Gastrocnemius medialis (tissue), 4 donors: ENCODE measurements around the gene SFXN5. TPM values are rescaled to one million over a fixed set of nuclear protein-coding genes. Genes with fewer than 3 reads are reported as not detected.

ENCODE experiments used
- ATAC-seq, 2 donors: fragments of 150-250 bp; one replicate each; pipeline ENCODE4 v1.9.1; 2016
- DNase-seq, 2 donors: peaks; one replicate each; pipeline ENCODE4 v3.0.0-alpha.2; 2019
- H3K27ac ChIP-seq, 4 donors: fragments of 200-600 bp; sonication (generic); 1 replicate in 1 of 4; 2 replicates in 3 of 4; pipeline ENCODE4 v1.5.1; 2016 to 2018; ENCODE audit warnings: mild to moderate bottlenecking in 2 of 4, moderate library complexity in 1 of 4
- H3K27me3 ChIP-seq, 3 donors: fragments of 200-600 bp; sonication (generic) in 2 of 3; 1 replicate in 1 of 3; 2 replicates in 2 of 3; pipeline versions ENCODE4 v1.5.1 to v1.6.0; 2016 to 2019; ENCODE audit warnings: mild to moderate bottlenecking in 1 of 3, moderate library complexity in 1 of 3
- H3K36me3 ChIP-seq, 2 donors: fragments of 200-600 bp; sonication (generic) in 1 of 2; one replicate each; pipeline ENCODE4 v1.5.1; 2017 to 2018
- H3K4me1 ChIP-seq, 2 donors: fragments of 200-600 bp; sonication (generic) in 1 of 2; one replicate each; pipeline ENCODE4 v1.5.1; 2016 to 2017; ENCODE audit warnings: mild to moderate bottlenecking in 2 of 2
- H3K4me3 ChIP-seq, 4 donors: fragments of 200-600 bp; sonication (generic) in 3 of 4; 1 replicate in 1 of 4; 2 replicates in 3 of 4; pipeline ENCODE4 v1.5.1; 2016 to 2019; ENCODE audit warnings: mild to moderate bottlenecking in 2 of 4
- H3K9me3 ChIP-seq, 3 donors: fragments of 200-600 bp; sonication (generic) in 2 of 3; 1 replicate in 1 of 3; 2 replicates in 2 of 3; pipeline ENCODE4 v1.5.1; 2016 to 2019
- CTCF ChIP-seq, 5 experiments: fragments of 450-650 bp in 3 of 5; fragments of 200-600 bp in 2 of 5; sonication (generic) in 2 of 5; IDR thresholded peaks in 4 of 5; conservative IDR thresholded peaks in 1 of 5; 1 replicate in 4 of 5; 2 replicates in 1 of 5; pipeline ENCODE4 v1.5.1; 2016 to 2019; ENCODE audit warnings: antibody characterized with exemption in 5 of 5, mild to moderate bottlenecking in 3 of 5, moderate library complexity in 3 of 5
- POLR2A ChIP-seq, 2 donors: fragments of 450-650 bp; IDR thresholded peaks; one replicate each; pipeline ENCODE4 v1.6.1; 2017; ENCODE audit warnings: antibody characterized with exemption in 2 of 2, mild to moderate bottlenecking in 2 of 2, moderate library complexity in 2 of 2
- in situ Hi-C, 4 donors: fragments of 200-750 bp; cut with MboI; loops; one replicate each; pipeline versions ENCODE4 v1.15.0 to v1.8.0; 2017; ENCODE audit warnings: low sequenced_read_pairs in 4 of 4
- intact Hi-C: fragments of 100-400 bp; cut with DNase I; formaldehyde crosslinking; loops from one replicate; pipeline ENCODE4 v1.15.1; 2023; ENCODE audit warnings: low total_unique reads
- total RNA-seq, 4 donors: library from RNA; depleted of rRNA; stranded (reverse); fragments of >200 nt; gene quantifications; one replicate each; pipeline versions ENCODE4 v1.1.0 to v1.2.3, GENCODE V29; 2016

The SFXN5 gene
- total RNA-seq, 4 donors from 2014 or later = 6.8 to 22.7 (median 9.1) TPM

- Histone ChIP-seq H3K4me3 (no peak overlapping the region), H3K27me3 (no peaks in the 10 kb centered on the region), H3K9me3 (no peaks in the 10 kb centered on the region), H3K36me3 (no peaks in the 10 kb centered on the region), H3K27ac (no peak overlapping the region), H3K4me1 (peaks cover 0 to 20% of the 10 kb centered on the region in 2 donors)
- ATAC-seq (no peak), DNase-seq (no peak)
- intact Hi-C loops (loop anchor here (10.0 kb wide), 1 partner anchor 78 kb away; no protein-coding TSS in a partner anchor), in situ Hi-C loops (no loop called here)
- no peak for TF ChIP-seq CTCF (IDR thresholded peaks at IDR 0.05 in 4 of 5, conservative IDR thresholded peaks at IDR 0.05 in 1 of 5)
- no peak for TF ChIP-seq POLR2A (IDR thresholded peaks at IDR 0.05)
These were observed 98.4 kb downstream of the SFXN5 start for GRCh38 chr2:72973137-72973535.

GRCh38 chr2:72972352-72973136 lies 99.0 kb downstream of the SFXN5 start:
- Histone ChIP-seq H3K36me3 (no peaks in the 10 kb centered on the region), H3K27ac (no peak overlapping the region), H3K4me3 (no peak overlapping the region), H3K4me1 (peaks cover 0 to 20% of the 10 kb centered on the region in 2 donors), H3K9me3 (no peaks in the 10 kb centered on the region), H3K27me3 (no peaks in the 10 kb centered on the region)
- no peak for DNase-seq
- no peak for TF ChIP-seq CTCF (IDR thresholded peaks at IDR 0.05 in 4 of 5, conservative IDR thresholded peaks at IDR 0.05 in 1 of 5)
- TF ChIP-seq POLR2A (IDR thresholded peaks at IDR 0.05) = no peak
- in situ Hi-C loops = no loop called here
- no peak for ATAC-seq
- intact Hi-C loops = loop anchor here (10.0 kb wide), 1 partner anchor 78 kb away; no protein-coding TSS in a partner anchor

GRCh38 chr2:72971036-72971435 lies 100.5 kb downstream of the SFXN5 start:
- Histone ChIP-seq H3K9me3 (no peaks in the 10 kb centered on the region), H3K36me3 (peaks cover 0 to 11% of the 10 kb centered on the region in 2 donors), H3K4me1 (peaks cover 0 to 11% of the 10 kb centered on the region in 2 donors), H3K27ac (no peak overlapping the region), H3K27me3 (no peaks in the 10 kb centered on the region), H3K4me3 (no peak overlapping the region)
- no peak for DNase-seq
- intact Hi-C loops = loop anchor here (10.0 kb wide), 1 partner anchor 76 kb away; no protein-coding TSS in a partner anchor
- no peak for TF ChIP-seq CTCF (IDR thresholded peaks at IDR 0.05 in 4 of 5, conservative IDR thresholded peaks at IDR 0.05 in 1 of 5)
- no peak for TF ChIP-seq POLR2A (IDR thresholded peaks at IDR 0.05)
- in situ Hi-C loops = no loop called here
- no peak for ATAC-seq

- intact Hi-C loops (loop anchor here (10.0 kb wide), 1 partner anchor 75 kb away; no protein-coding TSS in a partner anchor), in situ Hi-C loops (no loop called here)
- no peak overlapping the region for H3K27ac ChIP-seq
- H3K4me3 ChIP-seq = no peak overlapping the region
- peaks cover 0 to 5% of the 10 kb centered on the region in 2 donors for H3K4me1 ChIP-seq
- H3K9me3 ChIP-seq = no peaks in the 10 kb centered on the region
- TF ChIP-seq POLR2A (IDR thresholded peaks at IDR 0.05) (no peak), CTCF (IDR thresholded peaks at IDR 0.05 in 4 of 5, conservative IDR thresholded peaks at IDR 0.05 in 1 of 5) (no peak)
- no peak for ATAC-seq
- peaks cover 0 to 16% of the 10 kb centered on the region in 2 donors for H3K36me3 ChIP-seq
- H3K27me3 ChIP-seq = no peaks in the 10 kb centered on the region
- no peak for DNase-seq
These were observed 101.8 kb downstream of the SFXN5 start for GRCh38 chr2:72969706-72970105.
